Left lung (tissue), 10 donors: ENCODE results near the gene DNAJB13. TPM values are rescaled to one million over a fixed set of nuclear protein-coding genes. Genes with fewer than 3 reads are reported as not detected.
A peak's percentile ranks its signal among the peaks of the same experiment; 100 is the strongest.

Experiments
- ATAC-seq: fragments of 200-7000 bp; cut with Tn5 transposase; one replicate; pipeline ENCODE4 v1.9.1; 2020; ENCODE audit warnings: moderate library complexity
- DNase-seq, 4 donors: peaks; one replicate each; pipeline ENCODE4 v3.0.0-alpha.2; 2013 to 2020
- H3K27ac ChIP-seq, 2 donors: fragments of 200-600 bp; sonication (generic) in 1 of 2; one replicate each; pipeline versions ENCODE4 v1.5.0 to v1.8.0; 2020 to 2021
- H3K27me3 ChIP-seq, 2 donors: fragments of 200-600 bp; sonication (generic) in 1 of 2; one replicate each; pipeline versions ENCODE4 v1.5.0 to v1.8.0; 2020 to 2021
- H3K36me3 ChIP-seq, 2 donors: fragments of 200-600 bp; sonication (generic) in 1 of 2; one replicate each; pipeline versions ENCODE4 v1.5.0 to v1.8.0; 2020 to 2021
- H3K4me1 ChIP-seq, 2 donors: fragments of 200-600 bp; one replicate each; pipeline ENCODE4 v1.8.0; 2021
- H3K4me3 ChIP-seq, 2 donors: fragments of 200-600 bp; sonication (generic) in 1 of 2; one replicate each; pipeline versions ENCODE4 v1.5.0 to v1.8.0; 2020 to 2021; ENCODE audit warnings: mild to moderate bottlenecking in 1 of 2
- H3K9me3 ChIP-seq, 2 donors: fragments of 200-600 bp; sonication (generic) in 1 of 2; one replicate each; pipeline versions ENCODE4 v1.5.0 to v1.8.0; 2020 to 2021
- CTCF ChIP-seq, 2 donors: fragments of 200-600 bp; sonication (generic) in 1 of 2; IDR thresholded peaks; one replicate each; pipeline versions ENCODE4 v1.5.0 to v1.8.0; 2021; ENCODE audit warnings: antibody characterized with exemption in 2 of 2
- intact Hi-C, 2 donors: fragments of 100-400 bp; cut with DNase I; formaldehyde crosslinking; loops; one replicate each; pipeline versions ENCODE4 v1.11.2 to v1.14.2; 2022
- polyA plus RNA-seq, 6 donors: library from polyadenylated mRNA; unstranded; fragments of 120-200 nt; gene quantifications; one replicate each; pipeline ENCODE4 v1.2.1, GENCODE V29; 2013; ENCODE audit not compliant: insufficient read length in 6 of 6
- total RNA-seq, 2 donors: library from RNA; stranded (reverse); fragmentation: NEBNext Ultra II Directional; extraction: Animal tissue kit (Norgen Biotek cat#: 25700); gene quantifications; one replicate each; pipeline ENCODE4 v1.2.1, GENCODE V29; 2021
- donor health status: DM: no; HTN: yes; CAD: no.
- donor health status: DM: no; HTN: no; CAD: no.

The DNAJB13 gene
- total and polyA plus RNA-seq, 8 donors: 0.78 to 4.8 (median 2.9) TPM

- H3K4me1 ChIP-seq: peaks cover 9 to 79% of the 10 kb centered on the region in 2 donors
These were observed 29.5 kb downstream of the DNAJB13 start for GRCh38 chr11:73980001-73980961.

DNA sequence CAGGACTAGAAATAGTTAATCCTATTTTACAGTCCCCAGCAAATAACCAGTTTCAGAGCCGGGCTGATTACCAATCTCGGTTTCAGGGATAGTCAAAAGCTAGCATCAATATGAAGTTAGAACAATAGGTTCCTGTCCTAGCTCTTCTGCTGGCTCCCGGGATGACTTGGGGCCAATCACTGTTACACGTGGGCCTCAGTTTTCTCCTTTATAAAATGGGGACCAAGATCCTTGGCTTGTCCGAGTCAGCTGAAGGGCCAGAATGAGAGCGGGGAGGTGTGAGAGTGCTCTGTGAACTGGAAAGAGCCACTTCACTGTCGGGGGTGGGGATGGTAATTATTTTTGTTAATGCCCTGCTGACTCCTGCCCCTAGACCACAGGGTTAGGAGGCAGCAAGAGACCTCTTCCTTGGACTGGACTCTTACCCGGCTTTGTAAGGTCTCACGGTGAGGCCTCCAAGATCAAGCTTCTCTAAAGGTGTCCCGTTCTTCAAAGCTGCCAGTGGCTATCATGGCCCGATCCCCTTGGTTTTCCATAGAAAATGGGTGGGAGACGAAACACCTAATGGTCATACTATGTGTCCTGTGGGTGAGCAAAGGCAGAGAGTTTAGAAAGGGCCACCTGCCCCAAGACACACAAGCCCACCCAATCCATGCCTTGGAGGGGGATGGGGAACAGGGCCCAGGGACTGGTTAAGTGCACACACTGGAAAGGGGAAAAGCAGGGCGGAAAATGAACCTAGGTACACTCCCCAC, 30.4 kb downstream of the DNAJB13 start:
- no peak for DNase-seq
- Histone ChIP-seq H3K4me3 (peak overlapping the region; percentile 47 to 68), H3K4me1 (peaks cover 9 to 78% of the 10 kb centered on the region in 2 donors)

More at GRCh38 chr11:73980001-73980961, 29.5 kb downstream of the DNAJB13 start:
- H3K9me3 ChIP-seq: no peaks in the 10 kb centered on the region
- peak; percentile 6 for ATAC-seq
- peak overlapping the region in 1 of 2 donors; percentile 68 for H3K4me3 ChIP-seq
- H3K27ac ChIP-seq: peak overlapping the region in 1 of 2 donors; percentile 99
- peak in 3 of 4 donors; percentile 48 to 76 (median 71) for DNase-seq
- intact Hi-C loops: no loop called here
- peaks cover 0 to 54% of the 10 kb centered on the region in 2 donors for H3K36me3 ChIP-seq
- TF ChIP-seq CTCF (IDR thresholded peaks at IDR 0.05): no peak
- H3K27me3 ChIP-seq: no peaks in the 10 kb centered on the region

DNA sequence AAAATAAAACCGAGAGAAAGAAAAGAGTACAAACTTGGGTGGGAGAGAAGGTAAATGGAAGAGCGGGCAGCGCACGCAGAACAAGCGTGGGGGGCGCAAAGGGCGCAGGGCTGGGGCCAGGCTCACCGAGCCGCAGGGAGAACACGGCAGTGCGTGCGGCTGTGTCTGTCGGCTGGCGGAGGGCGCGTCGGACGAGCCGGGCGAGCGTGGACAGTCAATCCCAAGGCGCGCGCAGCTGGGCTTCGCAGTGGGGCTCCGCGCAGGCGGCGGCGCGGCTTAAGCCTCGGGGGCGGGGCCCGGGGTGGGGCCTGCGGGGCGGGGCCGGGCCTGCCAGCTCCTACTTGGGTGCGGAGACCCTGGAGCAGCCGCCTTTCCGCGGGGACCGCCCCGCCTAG, 31.8 kb downstream of the DNAJB13 start, which contains the start of gene UCP2:
UCP2 (minus strand) TSS at position 249 of the 395 bp plus-strand sequence. CDS start 4,465 bp downstream, outside the sequence.
- intact Hi-C loops: no loop called here
- peaks cover 9 to 65% of the 10 kb centered on the region in 2 donors for H3K4me1 ChIP-seq
- ATAC-seq (peak; percentile 90), DNase-seq (peak in 3 of 4 donors; percentile 82 to 99 (median 91))
- H3K9me3 ChIP-seq: no peaks in the 10 kb centered on the region
- TF ChIP-seq CTCF (IDR thresholded peaks at IDR 0.05): no peak
- H3K27me3 ChIP-seq: no peaks in the 10 kb centered on the region
- H3K27ac ChIP-seq: peak within 1 kb of the TSS; percentile 88 to 99
- H3K4me3 ChIP-seq: peak within 1 kb of the TSS; percentile 47 to 68
- peaks cover 0 to 30% of the 10 kb centered on the region in 2 donors for H3K36me3 ChIP-seq

More for the DNA sequence above, 30.4 kb downstream of the DNAJB13 start:
- TF ChIP-seq CTCF (IDR thresholded peaks at IDR 0.05): no peak
- Histone ChIP-seq H3K9me3 (no peaks in the 10 kb centered on the region), H3K36me3 (peaks cover 0 to 44% of the 10 kb centered on the region in 2 donors), H3K27ac (peak overlapping the region; percentile 88 to 99), H3K27me3 (no peaks in the 10 kb centered on the region)
- intact Hi-C loops: no loop called here
- ATAC-seq: no peak

GRCh38 chr11:73982990-73983740, 32.3 kb downstream of the DNAJB13 start:
- Histone ChIP-seq H3K27ac (peak overlapping the region; percentile 88 to 99), H3K27me3 (no peaks in the 10 kb centered on the region), H3K4me3 (peak overlapping the region; percentile 47 to 68), H3K36me3 (peaks cover 0 to 25% of the 10 kb centered on the region in 2 donors), H3K9me3 (no peaks in the 10 kb centered on the region), H3K4me1 (peaks cover 9 to 60% of the 10 kb centered on the region in 2 donors)
- ATAC-seq (peak; percentile 91), DNase-seq (peak; percentile 84 to 98 (median 94))
- intact Hi-C loops: no loop called here
- no peak for TF ChIP-seq CTCF (IDR thresholded peaks at IDR 0.05)
